ENCODE measurements around the gene CHD3.
"Not testable (repeated sequence)": the region's sequence is repeated elsewhere in the genome, so short reads cannot be mapped to it uniquely, and the experiment has no call there.

CHD3 gene

DNA sequence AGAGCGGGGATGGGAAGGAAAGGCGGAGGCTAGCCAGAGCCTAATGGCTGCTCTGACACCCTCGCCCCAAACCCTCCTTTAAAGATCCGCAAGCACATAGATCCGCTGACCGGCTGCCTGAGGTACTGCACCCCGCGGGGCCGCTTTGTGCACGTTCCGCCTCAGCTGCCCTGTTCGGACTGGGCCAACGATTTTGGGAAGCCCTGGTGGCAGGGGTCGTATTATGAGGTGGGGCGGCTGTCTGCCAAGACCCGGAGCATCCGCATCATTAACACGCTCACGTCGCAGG lies 30.1 kb upstream of the CHD3 start:
- peak overlapping the region; percentile 70 to 80 for H3K4me3 ChIP-seq (replicated peaks in 1 of 2; ENCODE audit: low read depth in 2 of 2, low read length in 2 of 2)
- DNase-seq (ENCODE audit: low read depth in 2 of 2), result peak; percentile 61 to 63
- TF ChIP-seq, protein P1, sequence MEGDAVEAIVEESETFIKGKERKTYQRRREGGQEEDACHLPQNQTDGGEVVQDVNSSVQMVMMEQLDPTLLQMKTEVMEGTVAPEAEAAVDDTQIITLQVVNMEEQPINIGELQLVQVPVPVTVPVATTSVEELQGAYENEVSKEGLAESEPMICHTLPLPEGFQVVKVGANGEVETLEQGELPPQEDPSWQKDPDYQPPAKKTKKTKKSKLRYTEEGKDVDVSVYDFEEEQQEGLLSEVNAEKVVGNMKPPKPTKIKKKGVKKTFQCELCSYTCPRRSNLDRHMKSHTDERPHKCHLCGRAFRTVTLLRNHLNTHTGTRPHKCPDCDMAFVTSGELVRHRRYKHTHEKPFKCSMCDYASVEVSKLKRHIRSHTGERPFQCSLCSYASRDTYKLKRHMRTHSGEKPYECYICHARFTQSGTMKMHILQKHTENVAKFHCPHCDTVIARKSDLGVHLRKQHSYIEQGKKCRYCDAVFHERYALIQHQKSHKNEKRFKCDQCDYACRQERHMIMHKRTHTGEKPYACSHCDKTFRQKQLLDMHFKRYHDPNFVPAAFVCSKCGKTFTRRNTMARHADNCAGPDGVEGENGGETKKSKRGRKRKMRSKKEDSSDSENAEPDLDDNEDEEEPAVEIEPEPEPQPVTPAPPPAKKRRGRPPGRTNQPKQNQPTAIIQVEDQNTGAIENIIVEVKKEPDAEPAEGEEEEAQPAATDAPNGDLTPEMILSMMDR (IDR thresholded peaks at IDR 0.05; ENCODE audit: low read depth, low read length), result peak; percentile 63

GRCh38 chr17:7859028-7859427 lies 29.6 kb upstream of the CHD3 start:
- peak overlapping the region in 1 of 2 donors; percentile 80 for H3K4me3 ChIP-seq (replicated peaks in 1 of 2; ENCODE audit: low read depth in 2 of 2, low read length in 2 of 2)
- no peak for DNase-seq (ENCODE audit: low read depth in 2 of 2)
- TF ChIP-seq, protein P1 (IDR thresholded peaks at IDR 0.05; ENCODE audit: low read depth, low read length), result no peak

- peak; percentile 63 to 70 for DNase-seq (ENCODE audit: low read depth in 2 of 2)
- H3K4me3 ChIP-seq (replicated peaks in 1 of 2; ENCODE audit: low read depth in 2 of 2, low read length in 2 of 2), result no peak overlapping the region
- TF ChIP-seq, protein P1 (IDR thresholded peaks at IDR 0.05; ENCODE audit: low read depth, low read length), result peak; percentile 68
Measured at GRCh38 chr17:7862692-7863437, 25.7 kb upstream of the CHD3 start.

DNA sequence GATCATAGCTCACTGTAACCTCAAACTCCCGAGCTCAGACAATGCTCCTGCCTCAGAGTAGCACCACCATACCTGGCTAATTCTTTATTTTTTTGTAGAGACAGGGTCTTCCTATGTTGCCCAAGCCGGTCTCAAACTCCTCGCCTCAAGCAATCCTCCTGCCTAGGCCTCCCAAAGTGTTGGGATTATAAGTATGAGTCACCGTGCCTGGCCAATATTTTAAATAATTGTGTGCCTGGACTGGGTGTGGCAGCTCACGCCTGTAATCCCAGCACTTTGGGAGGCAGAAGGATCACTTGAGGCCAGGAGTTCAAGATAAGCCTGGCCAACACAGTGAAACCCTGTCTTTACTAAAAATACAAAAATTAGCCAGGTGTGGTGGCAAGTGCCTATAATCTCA lies 24.2 kb upstream of the CHD3 start:
- DNase-seq (ENCODE audit: low read depth in 2 of 2); H3K4me3 ChIP-seq (replicated peaks in 1 of 2; ENCODE audit: low read depth in 2 of 2, low read length in 2 of 2): not testable (repeated sequence)

GRCh38 chr17:7864995-7865650 lies 23.5 kb upstream of the CHD3 start:
- DNase-seq (ENCODE audit: low read depth in 2 of 2), result peak in 1 of 2 donors; percentile 44
- no peak overlapping the region for H3K4me3 ChIP-seq (replicated peaks in 1 of 2; ENCODE audit: low read depth in 2 of 2, low read length in 2 of 2)
- TF ChIP-seq, protein P1 (IDR thresholded peaks at IDR 0.05; ENCODE audit: low read depth, low read length), result no peak

DNA sequence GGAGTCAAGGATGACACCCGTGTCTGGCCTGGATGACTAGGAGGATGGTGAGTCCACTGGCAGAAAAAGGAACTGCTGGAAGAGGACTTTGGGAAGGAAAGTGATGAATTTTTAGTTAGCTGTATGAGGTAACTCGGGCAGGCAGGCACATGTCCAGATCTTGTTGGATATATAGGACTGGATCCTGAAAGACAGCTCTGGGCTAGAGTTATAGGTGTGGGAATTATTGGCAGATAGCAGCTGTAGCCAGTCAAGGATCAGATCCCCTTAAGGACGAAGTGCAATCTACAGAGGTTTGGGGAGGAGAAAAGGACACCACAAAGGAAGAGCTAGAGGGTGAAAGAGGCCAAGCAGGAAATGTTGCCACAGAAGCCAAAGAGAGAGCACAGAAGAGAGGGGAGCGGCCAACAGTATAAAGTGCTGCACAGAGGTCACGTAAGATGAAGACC lies 20.7 kb upstream of the CHD3 start:
- DNase-seq (ENCODE audit: low read depth in 2 of 2), result no peak
- H3K4me3 ChIP-seq (replicated peaks in 1 of 2; ENCODE audit: low read depth in 2 of 2, low read length in 2 of 2), result no peak overlapping the region
- TF ChIP-seq, protein P1 (IDR thresholded peaks at IDR 0.05; ENCODE audit: low read depth, low read length), result no peak

- H3K4me3 ChIP-seq (replicated peaks in 1 of 2; ENCODE audit: low read depth in 2 of 2, low read length in 2 of 2), result no peak overlapping the region
- TF ChIP-seq, protein P1 (IDR thresholded peaks at IDR 0.05; ENCODE audit: low read depth, low read length), result no peak
- peak in 1 of 2 donors; percentile 21 for DNase-seq (ENCODE audit: low read depth in 2 of 2)
Measured at GRCh38 chr17:7873051-7873450, 15.5 kb upstream of the CHD3 start.
